Measurements from ENCODE around the gene SRSF3.
"Not testable (repeated sequence)": the region's sequence is repeated elsewhere in the genome, so short reads cannot be mapped to it uniquely, and the experiment has no call there.

The SRSF3 gene

DNA sequence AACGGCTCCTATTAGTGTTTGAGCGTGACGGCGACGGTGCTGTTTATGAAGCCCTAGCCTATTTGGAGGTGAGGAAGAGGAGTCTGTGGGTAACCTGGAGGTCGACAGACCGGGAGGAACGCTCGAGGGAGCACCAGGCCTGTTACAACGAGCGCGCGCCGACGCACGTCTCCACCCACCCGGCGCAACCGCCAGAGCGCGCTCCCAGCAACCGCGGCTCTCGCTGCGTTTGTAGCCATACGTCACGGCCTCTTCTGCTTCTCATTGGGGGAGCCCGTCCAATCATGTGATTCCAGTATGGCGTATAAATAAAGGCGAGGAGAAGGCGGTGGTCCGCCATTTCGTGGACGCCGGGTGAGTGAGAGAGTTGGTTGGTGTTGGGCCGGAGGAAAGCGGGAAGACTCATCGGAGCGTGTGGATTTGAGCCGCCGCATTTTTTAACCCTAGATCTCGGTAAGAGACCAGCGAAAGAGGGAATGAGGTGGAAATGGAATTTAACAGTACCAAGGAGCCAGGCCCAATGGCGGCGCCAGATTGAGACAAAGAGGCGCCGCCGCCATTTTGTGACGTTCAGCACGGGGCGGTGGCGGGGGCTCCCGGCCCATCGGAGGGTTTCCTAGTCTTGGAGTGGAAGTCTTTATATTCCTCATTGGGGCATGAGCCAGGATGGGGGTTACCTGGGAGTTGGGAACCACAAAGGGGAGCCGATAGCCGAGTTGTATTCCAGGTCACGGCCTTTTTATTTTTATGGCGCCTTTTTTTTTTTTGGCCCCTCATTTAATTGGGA, at the start of gene SRSF3:
Gene SRSF3 (plus strand): TSS at position 334 of the 787 bp plus-strand sequence. CDS start 2,401 bp downstream, outside the sequence.
- peak; percentile 98 for DNase-seq (ENCODE audit: low read depth)

DNA sequence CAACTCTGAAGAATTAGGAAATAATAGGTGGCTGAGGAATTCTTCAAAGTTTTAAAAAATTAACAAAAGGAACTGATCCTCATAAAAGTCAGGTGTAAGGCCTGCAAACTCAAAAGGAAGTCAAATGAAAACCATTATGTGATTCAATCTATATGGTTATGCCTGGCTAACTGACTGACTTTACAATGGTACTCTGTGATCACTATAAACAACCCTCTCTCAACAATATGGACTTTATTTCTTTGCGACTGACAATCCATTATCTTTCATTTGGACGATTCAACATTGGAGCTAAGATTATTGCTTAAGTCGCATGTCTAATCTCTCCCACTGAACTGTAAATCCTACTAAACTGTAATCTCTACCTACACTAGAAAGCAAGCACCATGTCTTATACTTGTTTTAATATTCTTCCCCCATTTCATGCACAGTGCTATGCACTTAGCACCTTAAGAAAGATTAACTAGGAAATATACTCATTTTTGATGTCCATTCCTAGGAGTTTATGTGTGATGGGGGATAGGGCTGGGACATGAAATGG, 48.3 kb upstream of the SRSF3 start:
- no peak for DNase-seq (ENCODE audit: low read depth)

DNA sequence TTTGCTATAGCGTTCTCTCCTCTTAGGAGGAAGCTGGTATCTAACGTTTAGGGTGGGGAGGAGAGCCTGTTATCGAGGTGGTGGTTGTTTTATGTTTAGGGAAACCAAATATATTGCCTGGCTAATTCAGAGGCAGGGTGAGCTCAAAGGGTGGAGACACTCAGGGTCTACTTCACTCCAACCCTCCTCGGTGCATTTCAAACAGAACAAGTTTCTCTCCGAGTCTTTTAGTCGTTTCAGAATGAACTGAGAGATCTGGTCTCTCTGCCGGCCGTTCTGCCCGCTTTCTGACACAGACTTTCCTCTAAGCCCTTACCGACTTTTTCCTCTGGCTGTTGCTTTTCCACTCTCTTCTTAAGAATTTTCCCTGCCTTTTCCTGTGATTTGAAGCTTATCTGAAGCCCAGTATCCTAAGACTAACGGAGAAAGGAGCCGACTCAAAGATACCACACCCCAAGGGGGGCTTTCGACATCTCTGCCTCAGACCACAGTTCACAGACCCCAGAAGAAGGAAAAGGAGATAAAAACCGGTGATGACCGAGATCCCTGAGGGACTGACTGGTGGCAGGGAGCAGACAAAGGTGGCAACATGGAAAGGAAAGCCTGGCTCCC, 47.7 kb upstream of the SRSF3 start:
- DNase-seq (ENCODE audit: low read depth), result no peak

DNA sequence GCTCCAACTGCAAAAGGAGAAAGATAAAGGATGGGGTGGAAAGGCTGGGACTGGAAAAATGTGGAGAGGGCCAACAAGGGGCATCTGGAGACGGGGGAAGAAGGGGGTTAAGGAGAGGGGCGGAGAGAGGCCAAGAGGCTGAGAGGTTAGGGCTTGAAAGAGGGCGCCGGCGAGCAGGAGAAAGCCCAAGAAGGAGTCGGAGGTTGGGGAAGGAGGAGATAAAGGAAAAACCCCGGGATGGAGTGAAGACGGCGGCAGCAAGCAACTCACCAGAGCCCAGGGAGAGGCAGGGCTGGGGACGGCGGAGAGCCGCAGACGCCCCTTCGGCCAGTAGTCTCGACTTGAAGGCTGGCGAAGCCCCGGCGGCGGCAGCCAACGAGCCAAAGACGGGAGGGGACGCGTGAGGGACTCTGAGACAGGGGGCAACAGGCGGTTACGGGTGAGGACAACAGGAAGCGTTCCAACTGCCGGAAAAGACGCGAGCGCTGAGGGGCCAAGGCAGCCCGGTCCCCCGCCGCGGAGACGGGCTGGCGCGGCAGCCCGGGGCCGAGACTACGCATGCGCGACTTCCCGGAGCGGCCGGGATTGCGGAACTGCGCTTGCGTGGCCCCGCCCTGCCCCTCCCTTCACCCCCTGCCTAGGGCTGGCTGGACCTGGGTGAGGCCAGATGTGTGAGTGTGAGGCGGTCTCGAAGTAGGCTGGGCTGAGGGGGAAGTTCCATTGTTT, 47.1 kb upstream of the SRSF3 start, which contains the start of gene STK38:
Gene STK38 (minus strand): TSS at position 560 of the 726 bp plus-strand sequence. CDS start 7,277 bp downstream, outside the sequence.
- DNase-seq (ENCODE audit: low read depth), result peak; percentile 76

DNA sequence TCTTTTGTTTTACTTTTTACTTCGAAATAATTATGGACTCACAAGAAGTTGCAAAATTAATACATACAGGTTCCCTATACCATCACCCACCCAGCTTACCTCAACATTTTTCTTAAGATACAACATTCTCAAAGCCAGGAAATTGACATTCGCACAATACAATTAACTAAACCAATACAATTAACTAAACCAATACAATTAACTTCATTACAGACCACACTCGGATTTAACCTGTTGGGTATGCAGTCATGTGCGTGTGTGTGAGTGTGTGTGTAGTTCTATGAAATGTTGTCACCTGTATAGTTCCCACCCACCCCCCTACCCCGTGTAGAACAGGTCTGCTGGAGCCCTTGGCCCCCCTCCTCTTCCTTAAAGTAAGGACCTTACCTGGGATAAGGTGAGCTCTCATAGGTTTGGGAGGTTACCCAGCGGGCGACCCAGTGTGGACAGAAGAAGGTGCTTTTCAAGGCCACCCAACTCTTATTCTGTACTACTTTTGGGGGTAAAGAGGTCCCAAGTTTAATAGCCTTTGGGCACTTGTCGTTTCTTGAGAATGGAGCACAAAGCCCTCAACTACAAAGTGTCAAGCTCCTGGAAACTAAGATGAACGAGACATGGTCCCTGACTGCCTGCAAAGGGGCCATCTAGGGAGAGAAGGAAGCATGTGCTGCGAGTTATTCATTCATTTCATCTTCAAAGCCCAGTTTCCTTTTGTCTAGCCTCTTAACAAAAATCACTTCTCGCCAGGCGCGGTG, 46.3 kb upstream of the SRSF3 start:
- DNase-seq (ENCODE audit: low read depth), result no peak

- no peak for DNase-seq (ENCODE audit: low read depth)
Observed at GRCh38 chr6:36548401-36548743, 45.8 kb upstream of the SRSF3 start.

DNA sequence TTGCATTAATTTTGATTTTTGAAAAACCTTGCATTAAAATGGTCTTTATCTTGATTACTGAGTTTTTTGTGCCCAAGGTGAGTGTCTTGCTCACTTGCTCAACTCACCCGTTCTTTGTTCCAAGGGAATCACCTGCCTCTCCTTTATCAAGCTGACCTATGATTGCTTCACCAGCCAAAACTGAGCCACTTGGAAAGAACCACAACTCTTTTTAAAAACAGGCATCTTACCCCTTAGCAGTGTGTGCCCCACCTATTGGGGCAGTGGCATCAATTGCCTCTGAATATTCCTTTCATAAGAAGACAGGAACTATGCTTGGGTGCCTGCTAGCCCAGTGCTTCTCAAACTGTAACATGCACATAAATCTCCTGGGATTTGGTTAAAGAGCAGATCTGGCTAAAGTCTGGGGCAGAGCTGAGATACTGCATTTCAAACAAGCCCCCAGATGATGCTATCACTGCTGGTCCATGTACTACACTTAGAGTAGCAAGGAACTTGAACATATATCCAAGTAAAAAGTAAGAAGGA, 43.6 kb upstream of the SRSF3 start:
- DNase-seq (ENCODE audit: low read depth), result no peak

GRCh38 chr6:36555750-36556252, 38.4 kb upstream of the SRSF3 start:
- no peak for DNase-seq (ENCODE audit: low read depth)

GRCh38 chr6:36556281-36556680, 37.9 kb upstream of the SRSF3 start:
- no peak for DNase-seq (ENCODE audit: low read depth)

GRCh38 chr6:36559011-36559793, 35.0 kb upstream of the SRSF3 start:
- no peak for DNase-seq (ENCODE audit: low read depth)

- DNase-seq (ENCODE audit: low read depth), result no peak
Observed at GRCh38 chr6:36560822-36561221, 33.3 kb upstream of the SRSF3 start.

GRCh38 chr6:36563237-36563927, 30.8 kb upstream of the SRSF3 start:
- no peak for DNase-seq (ENCODE audit: low read depth)

DNA sequence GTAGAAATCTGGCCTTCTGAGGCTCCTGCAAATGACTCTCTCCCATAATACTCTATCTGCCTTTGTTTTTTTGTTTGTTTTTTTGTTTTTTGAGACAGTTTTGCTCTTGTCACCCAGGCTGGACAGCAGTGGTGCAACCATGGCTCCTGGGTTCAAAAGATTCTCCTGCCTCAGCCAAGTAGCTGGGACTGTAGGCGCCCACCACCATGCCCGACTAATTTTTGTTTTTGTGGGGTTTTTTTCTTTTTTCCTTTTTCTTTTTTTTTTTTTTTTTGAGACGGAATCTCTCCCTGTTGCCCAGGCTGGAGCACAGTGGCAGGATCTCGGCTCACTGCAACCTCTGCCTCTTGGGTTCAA, 30.3 kb upstream of the SRSF3 start:
- DNase-seq (ENCODE audit: low read depth), result no peak

DNA sequence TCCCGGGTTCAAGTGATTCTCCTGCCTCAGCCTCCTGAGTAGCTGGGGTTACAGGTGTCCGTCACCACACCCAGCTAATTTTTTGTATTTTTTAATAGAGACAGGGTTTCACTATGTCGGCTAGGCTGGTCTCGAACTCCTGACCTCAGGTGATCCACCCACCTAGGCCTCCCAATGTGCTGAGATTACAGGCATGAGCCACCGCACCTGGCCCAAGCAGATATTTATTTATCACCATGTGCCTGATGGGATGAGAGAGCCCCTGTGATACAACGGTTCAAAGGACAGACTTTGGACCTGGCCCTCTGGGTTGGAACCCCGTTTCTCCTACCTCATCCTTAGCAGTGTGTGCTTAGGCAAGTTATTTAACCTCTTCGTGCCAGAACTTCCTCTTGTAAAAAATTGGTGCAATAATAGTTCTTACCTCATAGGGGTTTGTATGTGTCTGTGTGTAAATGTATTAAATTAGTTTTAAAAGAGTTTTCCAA, 27.7 kb upstream of the SRSF3 start:
- DNase-seq (ENCODE audit: low read depth), result no peak

DNA sequence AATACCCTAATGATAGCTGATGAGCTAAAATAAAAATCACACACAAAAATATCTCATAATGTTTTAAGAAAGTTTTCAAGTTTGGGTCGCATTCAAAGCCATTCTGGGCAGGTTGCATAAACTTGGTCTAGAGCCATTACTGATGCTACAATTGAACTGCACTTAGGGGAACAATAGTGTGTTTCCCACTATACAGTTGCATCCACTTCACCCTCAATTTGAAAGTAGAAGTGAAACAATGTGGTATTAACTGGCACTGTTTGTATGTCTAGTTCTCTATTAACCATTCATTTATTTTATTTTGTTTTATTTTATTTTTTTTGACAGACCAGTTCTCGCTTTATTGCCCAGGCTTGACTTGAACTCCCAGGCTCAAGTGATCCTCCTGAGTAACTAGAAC, 23.9 kb upstream of the SRSF3 start:
- DNase-seq (ENCODE audit: low read depth), result no peak

DNA sequence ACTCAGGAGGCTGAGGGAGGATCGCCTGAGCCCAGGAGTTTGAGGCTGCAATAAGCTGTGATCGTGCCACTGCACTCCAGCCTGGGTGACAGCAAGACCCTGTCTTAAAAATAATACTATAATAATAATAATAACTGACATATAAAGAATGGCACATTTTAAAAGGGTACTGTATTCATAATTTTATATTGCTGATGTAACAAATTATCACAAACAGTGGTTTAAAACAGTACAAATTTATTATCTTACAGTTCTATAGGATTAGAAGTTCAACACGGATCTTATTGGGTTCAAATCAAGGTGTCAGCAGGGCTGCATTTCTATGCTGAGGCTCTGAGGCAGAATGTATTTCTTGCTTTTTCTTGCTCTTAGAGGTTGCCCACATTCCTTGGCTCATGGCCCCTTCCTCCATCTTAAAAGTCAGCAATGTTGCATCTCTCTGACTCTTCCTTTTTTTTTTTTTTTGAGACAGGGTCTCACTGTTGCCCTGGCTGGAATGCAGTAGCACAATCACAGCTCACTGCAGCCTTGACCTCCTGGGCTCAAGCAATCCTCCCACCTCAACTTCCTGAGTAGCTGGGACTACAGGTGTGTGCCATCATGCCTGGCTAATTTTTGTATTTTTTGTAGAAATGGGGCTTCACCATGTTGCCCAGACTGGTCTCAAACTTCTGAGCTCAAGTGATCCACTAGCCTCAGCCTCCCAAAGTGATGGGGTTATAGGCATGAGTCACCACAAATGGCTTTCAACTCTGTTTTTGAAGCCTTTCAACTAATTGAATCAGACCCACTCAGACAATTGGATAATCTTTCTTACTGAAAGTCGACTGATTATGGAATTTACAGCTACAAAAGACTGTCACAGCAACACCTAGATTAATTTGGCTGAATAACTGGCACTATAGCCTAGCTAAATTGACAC, 22.8 kb upstream of the SRSF3 start:
- no peak for DNase-seq (ENCODE audit: low read depth)

GRCh38 chr6:36572353-36573311, 21.5 kb upstream of the SRSF3 start:
- DNase-seq (ENCODE audit: low read depth), result not testable (repeated sequence)

DNA sequence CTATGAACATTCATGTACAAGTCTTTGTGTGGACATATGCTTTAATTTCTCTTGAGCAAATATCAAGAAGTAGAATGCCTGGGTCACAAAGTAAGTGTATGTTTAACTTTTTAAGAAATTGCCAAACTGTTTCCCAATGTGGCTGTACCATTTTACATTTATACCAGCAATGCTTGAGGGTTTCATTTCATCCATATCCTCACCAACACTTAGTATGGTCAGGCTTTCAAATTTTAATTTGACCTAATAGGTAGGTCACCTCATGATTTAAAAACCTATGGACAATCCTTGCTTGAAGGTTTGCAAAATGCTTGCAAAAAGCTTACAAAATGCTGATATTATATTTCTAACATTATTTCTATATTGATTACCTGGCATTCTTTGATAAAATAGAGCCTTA, 19.5 kb upstream of the SRSF3 start:
- DNase-seq (ENCODE audit: low read depth), result no peak
